PC-3 (cell line): ENCODE results near the gene PCBP3. TPM values are rescaled to one million over a fixed set of nuclear protein-coding genes. Genes with fewer than 3 reads are reported as not detected.
A peak's percentile ranks its signal among the peaks of the same experiment; 100 is the strongest.

Experiments
- ATAC-seq: fragments of 200-7000 bp; cut with Tn5 transposase; 2 replicates; pipeline ENCODE4 v1.9.1; 2020; ENCODE audit warnings: mild to moderate bottlenecking, moderate library complexity
- BruUV-seq: library from RNA; stranded (reverse); fragments of 400-500 nt; replicated peaks from 2 replicates; lab custom pipeline; 2021; lab: Mats Ljungman, UMichigan
- CTCF ChIA-PET: fragments of 300-600 bp; sonication (Branson Sonifier 250); formaldehyde crosslinking; loops from one replicate; lab custom pipeline; 2022; ENCODE audit warnings: antibody characterized with exemption; lab: Charles Lee
- POLR2A ChIA-PET: fragments of 300-600 bp; sonication (Branson Sonifier 250); formaldehyde crosslinking; loops from one replicate; lab custom pipeline; 2022; ENCODE audit warnings: antibody characterized with exemption; ENCODE audit not compliant: unreplicated experiment; lab: Charles Lee
- DNase-seq: peaks from one replicate; pipeline ENCODE4 v3.0.0-alpha.2; 2015
- H2AFZ ChIP-seq: fragments of 300-600 bp; sonication (generic); 2 replicates; pipeline ENCODE4 v1.6.0; 2016; ENCODE audit warnings: antibody characterized with exemption, low read length
- H3F3A ChIP-seq: fragments of 300-600 bp; sonication (generic); one replicate; pipeline ENCODE4 v1.6.0; 2017; ENCODE audit warnings: antibody characterized with exemption, low read length, control low read depth, mild to moderate bottlenecking; ENCODE audit not compliant: unreplicated experiment
- H3K27ac ChIP-seq: fragments of 300-600 bp; sonication (generic); 2 replicates; pipeline ENCODE4 v1.5.1; 2016; ENCODE audit warnings: mild to moderate bottlenecking, low read length
- H3K27me3 ChIP-seq: fragments of 300-600 bp; sonication (generic); 2 replicates; pipeline ENCODE4 v1.6.1; 2016; ENCODE audit warnings: low read length, mixed read lengths
- H3K36me3 ChIP-seq: fragments of 300-600 bp; sonication (generic); 2 replicates; pipeline ENCODE4 v1.6.1; 2016; ENCODE audit warnings: low read depth, mixed run types, low read length, mixed read lengths
- H3K4me1 ChIP-seq: fragments of 300-600 bp; sonication (generic); 2 replicates; pipeline ENCODE4 v1.5.1; 2016; ENCODE audit warnings: low read length; ENCODE audit not compliant: insufficient read depth
- H3K4me2 ChIP-seq: fragments of 300-600 bp; sonication (generic); 2 replicates; pipeline ENCODE4 v1.6.0; 2016; ENCODE audit warnings: low read length
- H3K4me3 ChIP-seq: fragments of 300-600 bp; sonication (generic); 2 replicates; pipeline ENCODE4 v1.5.1; 2016; ENCODE audit warnings: mild to moderate bottlenecking, low read length, mixed read lengths
- H3K79me2 ChIP-seq: fragments of 300-600 bp; sonication (generic); 2 replicates; pipeline ENCODE4 v1.6.1; 2017; ENCODE audit warnings: low read length, mixed read lengths
- H3K9ac ChIP-seq: fragments of 300-600 bp; sonication (generic); 2 replicates; pipeline ENCODE4 v1.6.0; 2016; ENCODE audit warnings: mild to moderate bottlenecking, low read length
- H3K9me2 ChIP-seq: fragments of 300-600 bp; sonication (generic); replicated peaks from 2 replicates; pipeline ENCODE4 v1.6.1; 2016; ENCODE audit warnings: mixed run types, low read length, mixed read lengths
- H3K9me3 ChIP-seq: fragments of 300-600 bp; sonication (generic); 2 replicates; pipeline ENCODE4 v1.6.1; 2016; ENCODE audit warnings: low read length, mixed read lengths
- H4K20me1 ChIP-seq: fragments of 300-600 bp; sonication (generic); 2 replicates; pipeline ENCODE4 v1.6.1; 2016; ENCODE audit warnings: low read length, mixed read lengths
- CTCF ChIP-seq: fragments of 300-600 bp; sonication (generic); conservative IDR thresholded peaks from 2 replicates; pipeline ENCODE4 v1.5.1; 2017; ENCODE audit warnings: antibody characterized with exemption, low read depth, mild to moderate bottlenecking, low read length
- EZH2 ChIP-seq: fragments of 300-600 bp; sonication (generic); IDR thresholded peaks from one replicate; pipeline ENCODE4 v1.6.1; 2017; ENCODE audit warnings: antibody characterized with exemption, mild to moderate bottlenecking, low read length; ENCODE audit not compliant: unreplicated experiment
- EZH2phosphoT487 ChIP-seq: fragments of 300-600 bp; sonication (generic); IDR thresholded peaks from 2 replicates; pipeline ENCODE4 v1.6.1; 2018; ENCODE audit warnings: mild to moderate bottlenecking, antibody characterized with exemption, low read length, borderline replicate concordance
- intact Hi-C: fragments of 100-400 bp; cut with micrococcal nuclease; formaldehyde crosslinking; loops from 2 replicates; pipeline ENCODE4 v1.9.0; 2023
- total RNA-seq: library from RNA; depleted of rRNA; stranded (reverse); fragments of >200 nt; gene quantifications from 2 replicates; pipeline ENCODE4 v1.2.3, GENCODE V29; 2014

PCBP3 gene
- total RNA-seq, 1 experiment from 2014 or later = 2.4 TPM

DNA sequence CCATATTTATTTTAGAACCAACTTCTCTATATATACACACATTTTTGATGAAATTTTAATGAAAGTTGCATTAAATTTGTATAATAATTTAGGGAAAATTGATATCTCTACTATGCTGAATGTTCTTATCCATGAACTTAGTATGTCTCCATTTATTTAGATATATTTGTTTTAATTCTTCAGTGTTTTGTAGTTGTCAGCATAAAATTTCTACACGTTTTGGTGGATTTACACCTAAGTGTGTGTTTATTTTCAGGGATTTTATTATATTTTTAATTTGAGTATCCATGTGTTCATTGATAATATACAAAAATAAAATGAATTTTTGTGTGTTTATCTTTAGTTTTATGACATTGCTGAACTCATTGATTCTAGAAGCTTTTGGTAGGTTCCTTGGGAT lies 36.7 kb downstream of the PCBP3 start:
- intact Hi-C loops = no loop called here
- H3K27me3 ChIP-seq = no peaks in the 10 kb centered on the region
- no TSS peak for BruUV-seq

DNA sequence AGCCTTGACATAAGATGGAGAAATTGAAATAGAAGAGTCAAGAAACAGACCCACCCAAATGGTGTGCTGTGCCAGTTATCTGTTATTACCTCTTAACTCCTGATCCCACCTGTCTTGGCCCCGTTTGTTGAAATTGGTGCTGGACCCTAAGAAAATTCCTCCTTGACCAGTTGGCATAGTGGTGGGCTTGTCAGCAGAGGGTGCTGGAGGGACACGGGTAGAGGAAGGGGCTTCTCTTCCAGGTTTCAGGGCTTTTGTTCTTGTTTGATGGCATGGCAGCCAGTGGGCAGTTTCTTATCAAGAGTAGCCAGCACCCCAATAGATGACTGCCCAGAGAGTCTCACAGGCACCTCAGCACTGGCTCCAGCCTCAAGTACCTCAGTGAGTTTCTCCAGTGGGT lies 51.6 kb downstream of the PCBP3 start:
- no TSS peak for BruUV-seq
- ChIA-PET CTCF (no interaction called here), POLR2A (no interaction called here)
- H3K27ac ChIP-seq = no peak overlapping the region
- no peaks in the 10 kb centered on the region for H3K9me3 ChIP-seq
- H3K4me2 ChIP-seq = no peak overlapping the region
- H3K4me3 ChIP-seq = no peak overlapping the region
- no peak for TF ChIP-seq EZH2phosphoT487
- TF ChIP-seq EZH2 = no peak
- no peak; the same call in 1 of the 2 replicates for TF ChIP-seq CTCF
- H3F3A ChIP-seq = peaks cover 5% of the 10 kb centered on the region
- 0 out of 2 replicates have a peak, but pooled peaks cover 4% of the 10 kb centered on the region for H3K9me2 ChIP-seq
- no peak overlapping the region for H2AFZ ChIP-seq
- intact Hi-C loops = loop anchor here (5.0 kb wide), 1 partner anchor 43 kb away; no protein-coding TSS in a partner anchor
- H4K20me1 ChIP-seq = peaks cover 5% of the 10 kb centered on the region; the same call in 1 of the 2 replicates
- DNase-seq (no peak), ATAC-seq (no peak)
- H3K4me1 ChIP-seq = peaks cover 15% of the 10 kb centered on the region
- H3K36me3 ChIP-seq = no peaks in the 10 kb centered on the region
- H3K79me2 ChIP-seq = no peaks in the 10 kb centered on the region
- no peaks in the 10 kb centered on the region for H3K27me3 ChIP-seq
- no peak overlapping the region for H3K9ac ChIP-seq

More for the DNA sequence above, 36.7 kb downstream of the PCBP3 start:
- H3K9ac ChIP-seq = no peak overlapping the region
- no peaks in the 10 kb centered on the region for H3F3A ChIP-seq
- no peaks in the 10 kb centered on the region for H4K20me1 ChIP-seq
- H3K79me2 ChIP-seq = no peaks in the 10 kb centered on the region
- no peak overlapping the region for H3K27ac ChIP-seq
- TF ChIP-seq EZH2 (no peak), CTCF (no peak), EZH2phosphoT487 (no peak)
- ChIA-PET POLR2A (no interaction called here), CTCF (no interaction called here)
- H3K4me1 ChIP-seq = no peaks in the 10 kb centered on the region
- no peaks in the 10 kb centered on the region for H3K36me3 ChIP-seq
- DNase-seq = no peak
- 0 out of 2 replicates have a peak, but pooled peaks cover 6% of the 10 kb centered on the region for H3K9me3 ChIP-seq
- no peaks in the 10 kb centered on the region for H3K9me2 ChIP-seq
- H3K4me3 ChIP-seq = no peak overlapping the region
- no peak for ATAC-seq
- no peak overlapping the region for H3K4me2 ChIP-seq
- no peak overlapping the region for H2AFZ ChIP-seq

DNA sequence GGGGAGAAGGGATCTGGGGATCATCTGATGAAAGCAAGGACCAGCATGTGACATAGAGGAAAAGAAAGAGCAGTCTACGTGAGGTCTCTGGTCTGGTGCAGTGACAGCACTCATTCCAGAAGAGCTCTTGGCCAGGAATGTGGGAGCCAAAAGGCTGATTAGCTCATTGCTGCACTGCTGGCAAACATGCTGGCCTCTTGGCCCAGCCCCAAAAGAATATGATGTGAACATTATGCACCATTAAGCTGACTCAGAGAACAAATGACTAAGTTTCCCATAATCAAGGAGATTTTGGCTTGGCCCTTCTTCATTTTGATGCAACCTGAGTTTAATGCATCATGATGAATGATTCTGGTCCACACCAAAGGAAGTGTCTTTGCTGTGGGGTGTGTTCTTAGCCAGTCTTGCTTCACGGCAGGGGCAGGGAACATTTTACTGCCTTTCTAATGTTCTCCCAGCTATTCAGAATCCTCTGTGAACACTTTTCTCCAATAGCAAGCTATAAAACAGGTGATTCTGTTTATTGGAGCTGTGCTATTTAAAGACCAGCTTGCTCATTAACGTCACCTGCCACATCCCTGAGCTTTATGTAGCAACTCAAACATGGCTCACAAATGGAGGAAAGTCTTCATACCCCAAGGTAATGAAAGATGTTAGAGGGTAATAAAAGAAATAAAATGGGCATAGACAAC lies 55.1 kb downstream of the PCBP3 start:
- BruUV-seq = no TSS peak
- H3K27me3 ChIP-seq = no peaks in the 10 kb centered on the region
- H4K20me1 ChIP-seq = peaks cover 5% of the 10 kb centered on the region; the same call in 1 of the 2 replicates
- H3K4me2 ChIP-seq = peak overlapping the region; percentile 25; the same call in 1 of the 2 replicates
- peak overlapping the region; percentile 49 for H3K27ac ChIP-seq
- H3K9me2 ChIP-seq = 0 out of 2 replicates have a peak, but pooled peaks cover 4% of the 10 kb centered on the region
- no peaks in the 10 kb centered on the region for H3K79me2 ChIP-seq
- H3K9me3 ChIP-seq = no peaks in the 10 kb centered on the region
- H2AFZ ChIP-seq = no peak overlapping the region
- H3K4me3 ChIP-seq = no peak overlapping the region
- no peaks in the 10 kb centered on the region for H3K36me3 ChIP-seq
- H3K4me1 ChIP-seq = peaks cover 15% of the 10 kb centered on the region
- no peak overlapping the region for H3K9ac ChIP-seq
- ChIA-PET POLR2A (no interaction called here), CTCF (no interaction called here)
- ATAC-seq = peak; percentile 86
- peaks cover 5% of the 10 kb centered on the region for H3F3A ChIP-seq
- intact Hi-C loops = loop anchor here (2.0 to 5.0 kb wide), 2 partner anchors 46 to 120 kb away; no protein-coding TSS in a partner anchor
- DNase-seq = peak; percentile 95
- no peak for TF ChIP-seq EZH2phosphoT487
- TF ChIP-seq EZH2 = no peak
- no peak for TF ChIP-seq CTCF
